ENCODE measurements around the gene SPAG9.

SPAG9 gene

DNA sequence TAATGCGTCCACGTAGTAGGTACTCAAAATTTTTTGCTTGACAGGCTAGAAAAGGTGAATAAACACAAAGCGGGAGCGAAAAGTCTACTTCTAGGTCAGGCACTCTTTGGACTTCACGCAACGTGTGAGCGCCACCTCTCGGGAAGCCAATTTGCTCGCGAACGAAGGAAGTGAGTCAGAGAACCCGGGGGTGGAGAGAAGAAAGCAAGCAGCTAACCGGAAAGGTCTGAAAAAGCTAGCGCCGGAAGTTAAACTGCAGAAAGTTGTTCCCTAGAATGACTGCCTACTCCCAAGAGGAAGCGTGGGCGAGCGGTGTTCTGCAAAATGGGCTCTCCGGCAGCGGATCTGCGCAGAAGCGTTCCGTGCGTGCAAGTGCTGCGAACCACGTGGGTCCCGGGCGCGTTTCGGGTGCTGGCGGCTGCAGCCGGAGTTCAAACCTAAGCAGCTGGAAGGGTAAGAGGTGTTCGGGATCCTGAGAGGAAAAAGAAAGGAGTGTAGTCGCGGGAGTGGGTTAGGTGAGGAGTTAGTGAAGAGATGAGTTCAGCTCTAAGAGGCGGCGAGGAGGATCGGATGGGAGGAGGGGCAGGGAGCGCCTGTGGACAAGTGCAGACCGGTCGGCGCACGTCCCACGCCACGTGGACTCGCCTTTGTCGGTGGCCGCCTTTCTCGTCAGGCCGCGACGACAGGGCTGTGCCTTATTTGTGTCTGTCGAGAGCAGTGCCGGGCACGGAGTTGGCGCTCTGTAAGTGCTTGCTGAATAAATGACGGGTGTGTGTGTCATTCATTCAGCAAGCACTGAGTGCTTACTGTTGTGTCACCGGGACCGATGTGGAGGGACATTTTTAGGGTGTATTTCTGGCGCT is 32.8 kb upstream of the SPAG9 start, which contains the start of gene NME1:
TSS of gene NME1 (plus strand) at position 350 of the 863 bp plus-strand sequence. CDS start 2,096 bp downstream, outside the sequence.
- Mint-ChIP-seq H3K36me3 (ENCODE audit: low read depth) (peaks cover 18% of the 10 kb centered on the region), H3K27me3 (ENCODE audit: low read depth) (no peaks in the 10 kb centered on the region), H3K9me3 (no peaks in the 10 kb centered on the region), H3K4me1 (no peaks in the 10 kb centered on the region), H3K4me3 (peak within 1 kb of the TSS in 1 of 3 experiments; percentile 26), H3K27ac (no peak within 1 kb of the TSS)
- TF ChIP-seq, protein P1, sequence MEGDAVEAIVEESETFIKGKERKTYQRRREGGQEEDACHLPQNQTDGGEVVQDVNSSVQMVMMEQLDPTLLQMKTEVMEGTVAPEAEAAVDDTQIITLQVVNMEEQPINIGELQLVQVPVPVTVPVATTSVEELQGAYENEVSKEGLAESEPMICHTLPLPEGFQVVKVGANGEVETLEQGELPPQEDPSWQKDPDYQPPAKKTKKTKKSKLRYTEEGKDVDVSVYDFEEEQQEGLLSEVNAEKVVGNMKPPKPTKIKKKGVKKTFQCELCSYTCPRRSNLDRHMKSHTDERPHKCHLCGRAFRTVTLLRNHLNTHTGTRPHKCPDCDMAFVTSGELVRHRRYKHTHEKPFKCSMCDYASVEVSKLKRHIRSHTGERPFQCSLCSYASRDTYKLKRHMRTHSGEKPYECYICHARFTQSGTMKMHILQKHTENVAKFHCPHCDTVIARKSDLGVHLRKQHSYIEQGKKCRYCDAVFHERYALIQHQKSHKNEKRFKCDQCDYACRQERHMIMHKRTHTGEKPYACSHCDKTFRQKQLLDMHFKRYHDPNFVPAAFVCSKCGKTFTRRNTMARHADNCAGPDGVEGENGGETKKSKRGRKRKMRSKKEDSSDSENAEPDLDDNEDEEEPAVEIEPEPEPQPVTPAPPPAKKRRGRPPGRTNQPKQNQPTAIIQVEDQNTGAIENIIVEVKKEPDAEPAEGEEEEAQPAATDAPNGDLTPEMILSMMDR (IDR thresholded peaks at IDR 0.05; ENCODE audit: unreplicated experiment in 3 of 3) = peak; percentile 79 to 88 (median 79)

DNA sequence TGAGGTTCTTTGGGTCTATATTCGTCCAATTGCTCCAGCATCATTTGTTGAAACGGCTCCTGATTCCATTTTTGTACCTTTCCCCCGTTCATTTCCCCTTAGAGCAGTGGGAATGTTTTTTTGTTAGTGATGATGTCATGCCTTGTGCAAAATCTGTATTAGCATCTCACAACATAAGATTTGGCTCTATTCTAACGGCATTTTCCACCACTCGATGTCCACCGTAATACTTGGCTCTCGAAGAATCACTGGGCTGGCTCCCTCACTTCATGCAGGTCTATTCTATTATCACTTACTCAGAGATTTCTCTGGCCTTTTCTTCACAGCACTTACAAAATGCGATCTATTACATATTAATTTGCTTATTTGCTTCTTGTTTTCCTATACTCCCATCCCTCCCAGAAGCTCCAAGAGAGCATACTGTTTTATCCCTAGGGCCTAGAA is 32.1 kb upstream of the SPAG9 start:
- Mint-ChIP-seq H3K36me3 (ENCODE audit: low read depth) (peaks cover 16% of the 10 kb centered on the region), H3K27me3 (ENCODE audit: low read depth) (no peaks in the 10 kb centered on the region), H3K9me3 (no peaks in the 10 kb centered on the region), H3K4me3 (no peak overlapping the region), H3K27ac (no peak overlapping the region), H3K4me1 (no peaks in the 10 kb centered on the region)
- TF ChIP-seq, protein P1 (IDR thresholded peaks at IDR 0.05; ENCODE audit: unreplicated experiment in 3 of 3) = no peak

DNA sequence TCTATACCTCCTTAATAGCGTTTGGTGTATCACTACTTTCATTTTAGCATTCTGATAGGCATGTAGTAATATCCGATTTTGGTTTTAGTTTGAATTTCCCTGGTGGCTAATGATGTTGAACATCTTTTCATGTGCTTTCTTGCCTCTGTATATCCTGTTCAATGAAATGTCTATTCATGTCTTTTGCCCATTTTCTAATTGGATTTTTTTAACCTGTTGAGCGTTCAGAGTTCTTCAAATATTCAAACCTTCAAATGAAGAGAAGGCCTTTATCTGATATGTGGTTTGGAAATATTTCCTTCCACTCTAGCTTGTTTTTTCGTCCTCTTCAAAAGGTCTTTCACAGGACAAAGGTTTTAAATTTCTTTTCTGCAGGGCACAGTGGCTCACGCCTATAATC is 30.3 kb upstream of the SPAG9 start:
- no peak overlapping the region for H3K4me3 Mint-ChIP-seq
- no peaks in the 10 kb centered on the region for H3K9me3 Mint-ChIP-seq
- no peaks in the 10 kb centered on the region for H3K4me1 Mint-ChIP-seq
- TF ChIP-seq, protein P1 (IDR thresholded peaks at IDR 0.05; ENCODE audit: unreplicated experiment in 3 of 3) = no peak
- H3K27me3 Mint-ChIP-seq (ENCODE audit: low read depth) = no peaks in the 10 kb centered on the region
- H3K27ac Mint-ChIP-seq = peak overlapping the region in 2 of 3 experiments; percentile 6 to 30
- peaks cover 6% of the 10 kb centered on the region for H3K36me3 Mint-ChIP-seq (ENCODE audit: low read depth)

DNA sequence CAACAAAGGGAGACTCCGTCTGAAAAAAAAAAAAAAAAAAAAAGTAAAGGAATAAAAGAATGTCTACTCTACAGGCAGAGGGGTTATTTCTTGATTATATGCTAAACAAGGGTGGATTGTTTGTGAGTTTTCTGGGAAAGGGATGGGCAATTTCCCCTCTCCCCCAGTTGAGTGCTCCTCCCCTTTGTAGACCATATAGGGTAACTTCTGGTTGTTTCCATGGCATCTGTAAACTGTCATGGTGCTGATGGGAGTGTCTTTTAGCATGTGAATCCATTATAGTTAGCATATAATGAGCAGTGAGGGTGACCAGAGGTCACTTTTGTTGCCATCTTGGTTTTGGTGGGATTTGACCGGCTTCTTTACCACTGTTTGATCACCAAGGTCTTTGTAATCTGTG is 28.5 kb upstream of the SPAG9 start:
- no peaks in the 10 kb centered on the region for H3K27me3 Mint-ChIP-seq (ENCODE audit: low read depth)
- no peaks in the 10 kb centered on the region for H3K9me3 Mint-ChIP-seq
- TF ChIP-seq, protein P1 (IDR thresholded peaks at IDR 0.05; ENCODE audit: unreplicated experiment in 3 of 3) = no peak
- no peak overlapping the region for H3K4me3 Mint-ChIP-seq
- no peaks in the 10 kb centered on the region for H3K36me3 Mint-ChIP-seq (ENCODE audit: low read depth)
- no peak overlapping the region for H3K27ac Mint-ChIP-seq
- peaks cover 9% of the 10 kb centered on the region for H3K4me1 Mint-ChIP-seq

DNA sequence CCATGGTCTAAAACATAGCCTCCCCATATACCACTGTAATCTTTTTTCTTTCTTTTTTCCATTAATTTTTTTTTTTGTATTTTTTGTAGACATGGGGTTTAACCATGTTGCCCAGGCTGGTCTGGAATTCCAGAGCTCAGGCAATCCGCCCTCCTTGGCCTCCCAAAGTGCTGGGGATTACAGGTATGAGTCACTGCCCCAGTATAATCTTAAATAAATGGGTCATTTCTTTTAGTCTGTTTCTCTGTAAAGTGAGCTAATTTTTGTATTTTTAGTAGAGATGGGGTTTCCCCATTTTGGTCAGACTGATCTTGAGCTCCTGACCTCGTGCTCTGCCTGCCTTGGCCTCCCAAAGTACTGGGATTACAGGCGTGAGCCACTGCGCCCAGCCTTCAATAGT is 27.0 kb upstream of the SPAG9 start:
- peak overlapping the region in 1 of 3 experiments; percentile 18 for H3K27ac Mint-ChIP-seq
- H3K27me3 Mint-ChIP-seq (ENCODE audit: low read depth) = no peaks in the 10 kb centered on the region
- no peaks in the 10 kb centered on the region for H3K36me3 Mint-ChIP-seq (ENCODE audit: low read depth)
- no peak overlapping the region for H3K4me3 Mint-ChIP-seq
- H3K4me1 Mint-ChIP-seq = peaks cover 9% of the 10 kb centered on the region
- no peaks in the 10 kb centered on the region for H3K9me3 Mint-ChIP-seq
- TF ChIP-seq, protein P1 (IDR thresholded peaks at IDR 0.05; ENCODE audit: unreplicated experiment in 3 of 3) = no peak

Data from nephron (organoid).